Body of pancreas (tissue), 4 donors: Measurements from ENCODE around the gene NFIC.

Source experiments
- POLR2A ChIP-seq, 3 donors: fragments of 450-650 bp; IDR thresholded peaks; one replicate each; pipeline ENCODE4 v1.6.1; 2016; ENCODE audit warnings: antibody characterized with exemption in 3 of 3, mild to moderate bottlenecking in 2 of 3
- TF ChIP-seq, protein P1 (sequence below), 7 experiments: fragments of 450-650 bp in 4 of 7; fragments of 200-600 bp in 3 of 7; sonication (generic) in 3 of 7; IDR thresholded peaks; one replicate each; pipeline ENCODE4 v1.5.1; 2016 to 2019; ENCODE audit warnings: antibody characterized with exemption in 7 of 7

DNA sequence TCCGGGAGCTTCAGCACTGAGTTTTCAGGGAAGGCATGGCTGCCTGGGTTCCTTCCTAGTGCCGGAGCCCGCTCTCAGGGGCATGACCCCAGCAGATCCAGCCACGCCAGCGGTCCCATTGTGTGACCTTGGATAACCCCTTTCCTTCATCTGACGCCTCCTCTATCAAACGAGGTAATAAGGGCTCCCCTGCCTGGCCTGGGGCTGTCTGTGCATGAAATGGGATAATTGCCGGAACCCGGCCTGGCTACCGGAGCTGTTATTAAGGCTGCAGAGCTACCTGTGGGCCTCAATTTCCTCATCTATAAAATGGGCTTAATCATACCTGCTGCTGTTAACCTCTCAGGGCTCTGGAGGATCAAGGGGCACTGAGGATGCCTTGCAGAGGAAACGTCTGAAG is 18.3 kb upstream of the NFIC start:
- TF ChIP-seq, protein P1, sequence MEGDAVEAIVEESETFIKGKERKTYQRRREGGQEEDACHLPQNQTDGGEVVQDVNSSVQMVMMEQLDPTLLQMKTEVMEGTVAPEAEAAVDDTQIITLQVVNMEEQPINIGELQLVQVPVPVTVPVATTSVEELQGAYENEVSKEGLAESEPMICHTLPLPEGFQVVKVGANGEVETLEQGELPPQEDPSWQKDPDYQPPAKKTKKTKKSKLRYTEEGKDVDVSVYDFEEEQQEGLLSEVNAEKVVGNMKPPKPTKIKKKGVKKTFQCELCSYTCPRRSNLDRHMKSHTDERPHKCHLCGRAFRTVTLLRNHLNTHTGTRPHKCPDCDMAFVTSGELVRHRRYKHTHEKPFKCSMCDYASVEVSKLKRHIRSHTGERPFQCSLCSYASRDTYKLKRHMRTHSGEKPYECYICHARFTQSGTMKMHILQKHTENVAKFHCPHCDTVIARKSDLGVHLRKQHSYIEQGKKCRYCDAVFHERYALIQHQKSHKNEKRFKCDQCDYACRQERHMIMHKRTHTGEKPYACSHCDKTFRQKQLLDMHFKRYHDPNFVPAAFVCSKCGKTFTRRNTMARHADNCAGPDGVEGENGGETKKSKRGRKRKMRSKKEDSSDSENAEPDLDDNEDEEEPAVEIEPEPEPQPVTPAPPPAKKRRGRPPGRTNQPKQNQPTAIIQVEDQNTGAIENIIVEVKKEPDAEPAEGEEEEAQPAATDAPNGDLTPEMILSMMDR (IDR thresholded peaks at IDR 0.05): no peak
- no peak for TF ChIP-seq POLR2A (IDR thresholded peaks at IDR 0.05)
